HCT116 (cell line): ENCODE results near the gene RWDD2A. TPM values are rescaled to one million over a fixed set of nuclear protein-coding genes. Genes with fewer than 3 reads are reported as not detected.

Source experiments
- ATAC-seq: fragments of 200-7000 bp; cut with Tn5 transposase; 2 replicates; pipeline ENCODE4 v1.9.1; 2020; ENCODE audit warnings: mild to moderate bottlenecking, moderate library complexity
- BruUV-seq: library from RNA; stranded (reverse); fragments of 400-500 nt; replicated peaks from 2 replicates; lab custom pipeline; 2021; lab: Mats Ljungman, UMichigan
- CTCF ChIA-PET: fragments of 300-600 bp; sonication (Branson Sonifier 250); formaldehyde crosslinking; loops from one replicate; lab custom pipeline; 2021; ENCODE audit warnings: antibody characterized with exemption; lab: Charles Lee
- POLR2A ChIA-PET: fragments of 300-600, 350-600 bp; sonication (Branson Sonifier 250); formaldehyde crosslinking; loops from one replicate; lab custom pipeline; 2021; ENCODE audit warnings: antibody characterized with exemption; lab: Charles Lee
- RAD21 ChIA-PET, 2 experiments: fragments of 300-600 bp; sonication (Branson Sonifier 250); formaldehyde crosslinking; loops; one replicate each; lab custom pipeline; 2023; ENCODE audit warnings: low total read pairs in 2 of 2; ENCODE audit not compliant: uncharacterized antibody in 2 of 2, unreplicated experiment in 2 of 2, low non-redundant PET in 1 of 2; lab: Charles Lee
- DNase-seq: peaks from one replicate; pipeline ENCODE4 v3.0.0-alpha.2; 2010; ENCODE audit warnings: low read depth, low spot score
- H2AFZ ChIP-seq: fragments of 200-600 bp; shearing (Covaris generic), sonication (generic); 2 replicates; pipeline ENCODE4 v1.6.1; 2017; ENCODE audit warnings: low read depth, mixed run types, mixed read lengths, antibody characterized with exemption, low read length; ENCODE audit not compliant: poor library complexity, severe bottlenecking
- H3K27ac ChIP-seq: 2 replicates; pipeline ENCODE4 v1.5.1; 2012; ENCODE audit warnings: low read depth, low read length
- H3K27me3 ChIP-seq: fragments of 200-600 bp; sonication (generic); 2 replicates; pipeline ENCODE4 v1.6.1; 2016; ENCODE audit warnings: mixed run types, low read length, mixed read lengths; ENCODE audit not compliant: insufficient read depth
- H3K36me3 ChIP-seq, 2 experiments: fragments of 200-500 bp in 1 of 2; fragments of 200-600 bp in 1 of 2; sonication (Bioruptor generic) in 1 of 2; sonication (generic) in 1 of 2; 2 replicates each; pipeline versions ENCODE4 v1.5.1 to v1.6.1; 2014 to 2016; ENCODE audit warnings: low read length in 2 of 2, inconsistent platforms in 1 of 2, mixed read lengths in 1 of 2, mixed run types in 1 of 2; ENCODE audit not compliant: insufficient read depth in 2 of 2, control insufficient read depth in 1 of 2
- H3K4me1 ChIP-seq, 2 experiments: fragments of 200-600 bp in 1 of 2; sonication (generic) in 1 of 2; 2 replicates each; pipeline versions ENCODE4 v1.5.1 to v1.6.1; 2012 to 2017; ENCODE audit warnings: low read length in 2 of 2, inconsistent platforms in 1 of 2, mild to moderate bottlenecking in 1 of 2, mixed read lengths in 1 of 2, mixed run types in 1 of 2, moderate library complexity in 1 of 2; ENCODE audit not compliant: insufficient read depth in 2 of 2, control insufficient read depth in 1 of 2
- H3K4me2 ChIP-seq: fragments of 200-600 bp; sonication (generic); 2 replicates; pipeline ENCODE4 v1.6.1; 2017; ENCODE audit warnings: mixed run types, low read length, mixed read lengths
- H3K4me3 ChIP-seq, 2 experiments: fragments of 200-600 bp in 1 of 2; sonication (generic) in 1 of 2; replicated peaks in 1 of 2; 2 replicates each; pipeline ENCODE4 v1.5.1; 2011 to 2016; ENCODE audit warnings: low read length in 2 of 2, control low read depth in 1 of 2, low read depth in 1 of 2, mild to moderate bottlenecking in 1 of 2, mixed read lengths in 1 of 2, mixed run types in 1 of 2
- H3K79me2 ChIP-seq: fragments of 200-600 bp; sonication (generic); 2 replicates; pipeline ENCODE4 v1.6.1; 2017; ENCODE audit warnings: mild to moderate bottlenecking, mixed run types, low read length, moderate library complexity, mixed read lengths; ENCODE audit not compliant: insufficient read depth
- H3K9ac ChIP-seq: fragments of 200-600 bp; sonication (generic); 2 replicates; pipeline ENCODE4 v1.6.1; 2016; ENCODE audit warnings: low read length, mixed read lengths
- H3K9me2 ChIP-seq: fragments of 200-600 bp; sonication (generic), shearing (Covaris generic); 2 replicates; pipeline ENCODE4 v1.6.1; 2017; ENCODE audit warnings: mixed run types, mild to moderate bottlenecking, moderate library complexity; ENCODE audit not compliant: insufficient read depth
- H3K9me3 ChIP-seq, 2 experiments: fragments of 200-500 bp in 1 of 2; fragments of 200-600 bp in 1 of 2; sonication (Bioruptor generic) in 1 of 2; sonication (generic) in 1 of 2; 2 replicates each; pipeline ENCODE4 v1.6.1; 2014 to 2017; ENCODE audit warnings: low read length in 2 of 2, mixed read lengths in 2 of 2, inconsistent platforms in 1 of 2, low read depth in 1 of 2, mild to moderate bottlenecking in 1 of 2, mixed run types in 1 of 2, moderate library complexity in 1 of 2; ENCODE audit not compliant: control insufficient read depth in 1 of 2, insufficient read depth in 1 of 2
- H4K20me1 ChIP-seq: fragments of 200-600 bp; sonication (generic), shearing (Covaris generic); 2 replicates; pipeline ENCODE4 v1.6.1; 2017; ENCODE audit warnings: mixed run types, mild to moderate bottlenecking, moderate library complexity; ENCODE audit not compliant: insufficient read depth
- CEBPB ChIP-seq: IDR thresholded peaks from 2 replicates; pipeline ENCODE4 v1.6.1; 2012; ENCODE audit warnings: low read depth
- ELF1 ChIP-seq: IDR thresholded peaks from 2 replicates; pipeline ENCODE4 v1.6.1; 2012; ENCODE audit warnings: low read depth, borderline replicate concordance
- EZH2 ChIP-seq: fragments of 200-600 bp; sonication (generic); IDR thresholded peaks from 2 replicates; pipeline ENCODE4 v1.6.1; 2017; ENCODE audit warnings: antibody characterized with exemption, mixed run types
- EZH2phosphoT487 ChIP-seq: fragments of 200-600 bp; IDR thresholded peaks from 2 replicates; pipeline ENCODE4 v1.6.1; 2018; ENCODE audit warnings: antibody characterized with exemption, borderline replicate concordance
- FOSL1 ChIP-seq: IDR thresholded peaks from 2 replicates; pipeline ENCODE4 v1.6.1; 2012; ENCODE audit warnings: low read depth
- JUND ChIP-seq: IDR thresholded peaks from 2 replicates; pipeline ENCODE4 v1.6.1; 2012
- MAX ChIP-seq: IDR thresholded peaks from 2 replicates; pipeline ENCODE4 v1.6.1; 2012
- POLR2A ChIP-seq: IDR thresholded peaks from 2 replicates; pipeline ENCODE4 v1.7.0; 2011; ENCODE audit warnings: borderline replicate concordance; ENCODE audit not compliant: insufficient read depth, insufficient read length; ENCODE audit errors: extremely low read depth
- POLR2AphosphoS5 ChIP-seq: IDR thresholded peaks from 2 replicates; pipeline ENCODE4 v1.6.1; 2011; ENCODE audit warnings: mild to moderate bottlenecking, low read depth, low read length, moderate library complexity
- RAD21 ChIP-seq: IDR thresholded peaks from 2 replicates; pipeline ENCODE4 v1.6.1; 2012; ENCODE audit warnings: low read depth, mild to moderate bottlenecking
- REST ChIP-seq: IDR thresholded peaks from 2 replicates; pipeline ENCODE4 v1.6.1; 2012; ENCODE audit warnings: low read depth
- SIN3A ChIP-seq: IDR thresholded peaks from 2 replicates; pipeline ENCODE4 v1.6.1; 2012; ENCODE audit warnings: low read depth
- SP1 ChIP-seq: IDR thresholded peaks from 2 replicates; pipeline ENCODE4 v1.6.1; 2012; ENCODE audit warnings: low read depth
- SRF ChIP-seq: IDR thresholded peaks from 2 replicates; pipeline ENCODE4 v1.6.1; 2012; ENCODE audit warnings: low read depth
- TCF7L2 ChIP-seq: IDR thresholded peaks from 2 replicates; pipeline ENCODE4 v1.7.0; 2011; ENCODE audit warnings: borderline replicate concordance, inconsistent platforms; ENCODE audit not compliant: insufficient read depth, insufficient read length; ENCODE audit errors: extremely low read depth
- ZBTB33 ChIP-seq: IDR thresholded peaks from 2 replicates; pipeline ENCODE4 v1.6.1; 2011; ENCODE audit warnings: mild to moderate bottlenecking, low read length, moderate library complexity; ENCODE audit not compliant: insufficient replicate concordance; ENCODE audit errors: extremely low read depth
- ZFX ChIP-seq: fragments of 450-650 bp; IDR thresholded peaks from 2 replicates; pipeline ENCODE4 v1.6.1; 2017
- ZNF274 ChIP-seq: fragments of 200-500 bp; sonication (Bioruptor generic); IDR thresholded peaks from 2 replicates; pipeline ENCODE4 v1.6.1; 2014; ENCODE audit warnings: mild to moderate bottlenecking, low read depth, low read length, inconsistent platforms
- intact Hi-C: fragments of 100-400 bp; cut with micrococcal nuclease; formaldehyde crosslinking; loops from 2 replicates; pipeline ENCODE4 v1.10.0; 2022
- total RNA-seq: library from RNA; stranded (reverse); gene quantifications from one replicate; pipeline ENCODE4 v1.2.1, GENCODE V29; 2021; ENCODE audit not compliant: unreplicated experiment
- TF ChIP-seq, protein P1 (sequence below): IDR thresholded peaks from 2 replicates; pipeline ENCODE4 v1.6.1; 2012
- TF ChIP-seq, protein P2 (sequence below), 3 experiments: fragments of 200-600 bp in 1 of 3; sonication (generic) in 1 of 3; IDR thresholded peaks in 2 of 3; conservative IDR thresholded peaks in 1 of 3; 2 replicates each; pipeline ENCODE4 v1.5.1; 2012 to 2017; ENCODE audit warnings: low read depth in 2 of 3, low read length in 2 of 3, antibody characterized with exemption in 1 of 3, borderline replicate concordance in 1 of 3, control low read depth in 1 of 3, mild to moderate bottlenecking in 1 of 3, mixed read lengths in 1 of 3, mixed run types in 1 of 3, moderate library complexity in 1 of 3; ENCODE audit not compliant: insufficient read depth in 1 of 3

Gene RWDD2A
- total RNA-seq, 1 experiment from 2014 or later: 3.6 TPM

GRCh38 chr6:83247471-83247870 lies 54.3 kb downstream of the RWDD2A start:
- Histone ChIP-seq H4K20me1 (no peaks in the 10 kb centered on the region), H3K27me3 (no peaks in the 10 kb centered on the region), H3K4me3 (no peak overlapping the region), H3K79me2 (no peaks in the 10 kb centered on the region), H3K9ac (no peak overlapping the region), H3K36me3 (0 out of 4 replicates have a peak, but pooled peaks cover 0 to 2% of the 10 kb centered on the region in 2 experiments), H3K9me3 (no peaks in the 10 kb centered on the region), H3K4me1 (no peaks in the 10 kb centered on the region), H3K9me2 (no peaks in the 10 kb centered on the region), H2AFZ (no peak overlapping the region), H3K4me2 (no peak overlapping the region), H3K27ac (no peak overlapping the region)
- CTCF ChIA-PET: no interaction called here
- POLR2A ChIA-PET: no interaction called here
- intact Hi-C loops: no loop called here
- no TSS peak for BruUV-seq
- RAD21 ChIA-PET: no interaction called here
- TF ChIP-seq CEBPB (no peak), MAX (no peak), SIN3A (no peak), JUND (no peak), TCF7L2 (no peak), POLR2AphosphoS5 (no peak), EZH2 (no peak), EZH2phosphoT487 (no peak), ZNF274 (no peak), ZBTB33 (no peak), RAD21 (no peak), SP1 (no peak), REST (no peak), ZFX (no peak), SRF (no peak), ELF1 (no peak), FOSL1 (no peak), POLR2A (no peak)
- TF ChIP-seq, protein P1, sequence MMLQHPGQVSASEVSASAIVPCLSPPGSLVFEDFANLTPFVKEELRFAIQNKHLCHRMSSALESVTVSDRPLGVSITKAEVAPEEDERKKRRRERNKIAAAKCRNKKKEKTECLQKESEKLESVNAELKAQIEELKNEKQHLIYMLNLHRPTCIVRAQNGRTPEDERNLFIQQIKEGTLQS: no peak
- TF ChIP-seq, protein P2, sequence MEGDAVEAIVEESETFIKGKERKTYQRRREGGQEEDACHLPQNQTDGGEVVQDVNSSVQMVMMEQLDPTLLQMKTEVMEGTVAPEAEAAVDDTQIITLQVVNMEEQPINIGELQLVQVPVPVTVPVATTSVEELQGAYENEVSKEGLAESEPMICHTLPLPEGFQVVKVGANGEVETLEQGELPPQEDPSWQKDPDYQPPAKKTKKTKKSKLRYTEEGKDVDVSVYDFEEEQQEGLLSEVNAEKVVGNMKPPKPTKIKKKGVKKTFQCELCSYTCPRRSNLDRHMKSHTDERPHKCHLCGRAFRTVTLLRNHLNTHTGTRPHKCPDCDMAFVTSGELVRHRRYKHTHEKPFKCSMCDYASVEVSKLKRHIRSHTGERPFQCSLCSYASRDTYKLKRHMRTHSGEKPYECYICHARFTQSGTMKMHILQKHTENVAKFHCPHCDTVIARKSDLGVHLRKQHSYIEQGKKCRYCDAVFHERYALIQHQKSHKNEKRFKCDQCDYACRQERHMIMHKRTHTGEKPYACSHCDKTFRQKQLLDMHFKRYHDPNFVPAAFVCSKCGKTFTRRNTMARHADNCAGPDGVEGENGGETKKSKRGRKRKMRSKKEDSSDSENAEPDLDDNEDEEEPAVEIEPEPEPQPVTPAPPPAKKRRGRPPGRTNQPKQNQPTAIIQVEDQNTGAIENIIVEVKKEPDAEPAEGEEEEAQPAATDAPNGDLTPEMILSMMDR (IDR thresholded peaks at IDR 0.05 in 2 of 3, conservative IDR thresholded peaks at IDR 0.05 in 1 of 3; ENCODE audit: borderline replicate concordance in 1 of 3, insufficient read depth in 1 of 3, low read depth in 2 of 3, low read length in 2 of 3): no peak
- DNase-seq (no peak), ATAC-seq (no peak)
